Fibroblast of lung (primary cell): ENCODE results near the gene CENPP.

Experiments
- CTCF ChIP-seq, 2 donors: IDR thresholded peaks in 1 of 2; conservative IDR thresholded peaks in 1 of 2; 1 replicate in 1 of 2; 2 replicates in 1 of 2; pipeline ENCODE4 v1.5.1; 2011 to 2012; ENCODE audit warnings: low read length in 2 of 2, control low read depth in 1 of 2, inconsistent platforms in 1 of 2, low read depth in 1 of 2, mild to moderate bottlenecking in 1 of 2
- EZH2 ChIP-seq: IDR thresholded peaks from 2 replicates; pipeline ENCODE4 v1.5.1; 2012; ENCODE audit warnings: low read length, control low read depth, mild to moderate bottlenecking; ENCODE audit errors: missing control alignments

DNA sequence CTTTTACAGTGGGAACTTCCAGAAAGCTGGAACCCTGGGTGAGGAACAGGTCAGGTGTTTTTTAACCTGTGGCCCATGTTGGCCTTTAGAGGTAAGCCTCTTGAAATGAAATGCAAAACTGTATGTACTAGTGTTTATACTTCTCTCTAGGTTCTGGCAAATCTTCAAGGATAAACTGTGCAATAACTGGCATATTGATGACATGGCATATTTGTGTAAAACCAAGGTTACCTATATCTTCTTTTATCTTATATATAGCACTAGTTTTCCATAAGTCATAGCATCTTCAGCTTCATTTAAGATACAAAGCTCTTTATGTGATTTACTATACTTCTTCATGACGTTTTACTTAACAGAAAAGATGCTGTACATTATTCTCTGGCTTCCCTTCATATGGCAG lies 24.8 kb upstream of the CENPP start:
- TF ChIP-seq CTCF (conservative IDR thresholded peaks at IDR 0.05 in 1 of 2, IDR thresholded peaks at IDR 0.05 in 1 of 2; ENCODE audit: low read depth in 1 of 2, low read length in 2 of 2) (no peak), EZH2 (no peak)
